ENCODE measurements around the gene TRIM17. TPM values are rescaled to one million over a fixed set of nuclear protein-coding genes. Genes with fewer than 3 reads are reported as not detected.

Gene TRIM17
- total and polyA plus RNA-seq, 2 donors from 2014 or later = 1.3 to 6.5 TPM

- H3K9ac ChIP-seq (ENCODE audit: low read length in 3 of 3) = no peak overlapping the region
- H3K4me3 ChIP-seq (ENCODE audit: low read length in 3 of 3) = no peak overlapping the region
- no peaks in the 10 kb centered on the region for H3K9me3 ChIP-seq (ENCODE audit: control insufficient read depth in 2 of 3, insufficient read depth in 1 of 3, low read length in 3 of 3)
- H3K4me1 ChIP-seq (ENCODE audit: control insufficient read depth in 2 of 3, insufficient read depth in 2 of 3, low read depth in 1 of 3, low read length in 3 of 3) = peaks cover 0 to 3% (median 0%) of the 10 kb centered on the region in 3 donors
- no peaks in the 10 kb centered on the region for H3K36me3 ChIP-seq (ENCODE audit: control insufficient read depth in 2 of 3, insufficient read depth in 3 of 3, low read length in 3 of 3)
- intact Hi-C loops (cut with DNase I) = no loop called here
- DNase-seq (peak in 1 of 5 donors; percentile 32), FAIRE-seq (no peak)
- no peak for TF ChIP-seq CTCF (IDR thresholded peaks at IDR 0.05; ENCODE audit: borderline replicate concordance, extremely low read depth, insufficient read depth)
- H3K27ac ChIP-seq (ENCODE audit: low read depth in 2 of 2, low read length in 2 of 2) = no peak overlapping the region
- H3K27me3 ChIP-seq (ENCODE audit: control insufficient read depth, insufficient read depth, low read length) = peaks cover 2% of the 10 kb centered on the region
These were observed 30.2 kb upstream of the TRIM17 start for GRCh38 chr1:228446852-228447251.

- no peak overlapping the region for H3K27ac ChIP-seq (ENCODE audit: low read depth in 2 of 2, low read length in 2 of 2)
- H3K4me1 ChIP-seq (ENCODE audit: control insufficient read depth in 2 of 3, insufficient read depth in 2 of 3, low read depth in 1 of 3, low read length in 3 of 3) = peaks cover 0 to 3% (median 0%) of the 10 kb centered on the region in 3 donors
- H3K9me3 ChIP-seq (ENCODE audit: control insufficient read depth in 2 of 3, insufficient read depth in 1 of 3, low read length in 3 of 3) = no peaks in the 10 kb centered on the region
- H3K9ac ChIP-seq (ENCODE audit: low read length in 3 of 3) = no peak overlapping the region
- FAIRE-seq (no peak), DNase-seq (peak in 4 of 5 donors; percentile 73 to 78 (median 74))
- intact Hi-C loops (cut with DNase I) = no loop called here
- H3K36me3 ChIP-seq (ENCODE audit: control insufficient read depth in 2 of 3, insufficient read depth in 3 of 3, low read length in 3 of 3) = no peaks in the 10 kb centered on the region
- peaks cover 2% of the 10 kb centered on the region for H3K27me3 ChIP-seq (ENCODE audit: control insufficient read depth, insufficient read depth, low read length)
- no peak for TF ChIP-seq CTCF (IDR thresholded peaks at IDR 0.05; ENCODE audit: borderline replicate concordance, extremely low read depth, insufficient read depth)
- H3K4me3 ChIP-seq (ENCODE audit: low read length in 3 of 3) = peak overlapping the region; percentile 25 to 59 (median 39)
These were observed 29.4 kb upstream of the TRIM17 start for GRCh38 chr1:228445843-228446650.

GRCh38 chr1:228445490-228445842 is 28.8 kb upstream of the TRIM17 start:
- H3K4me3 ChIP-seq (ENCODE audit: low read length in 3 of 3) = peak overlapping the region in 2 of 3 donors; percentile 25 to 39
- H3K36me3 ChIP-seq (ENCODE audit: control insufficient read depth in 2 of 3, insufficient read depth in 3 of 3, low read length in 3 of 3) = no peaks in the 10 kb centered on the region
- H3K27ac ChIP-seq (ENCODE audit: low read depth in 2 of 2, low read length in 2 of 2) = no peak overlapping the region
- no peaks in the 10 kb centered on the region for H3K9me3 ChIP-seq (ENCODE audit: control insufficient read depth in 2 of 3, insufficient read depth in 1 of 3, low read length in 3 of 3)
- H3K4me1 ChIP-seq (ENCODE audit: control insufficient read depth in 2 of 3, insufficient read depth in 2 of 3, low read depth in 1 of 3, low read length in 3 of 3) = peaks cover 0 to 3% (median 0%) of the 10 kb centered on the region in 3 donors
- peaks cover 2% of the 10 kb centered on the region for H3K27me3 ChIP-seq (ENCODE audit: control insufficient read depth, insufficient read depth, low read length)
- no peak overlapping the region for H3K9ac ChIP-seq (ENCODE audit: low read length in 3 of 3)
- no peak for FAIRE-seq
- intact Hi-C loops (cut with DNase I) = no loop called here
- no peak for TF ChIP-seq CTCF (IDR thresholded peaks at IDR 0.05; ENCODE audit: borderline replicate concordance, extremely low read depth, insufficient read depth)
- DNase-seq = no peak
